ENCODE results near the gene ATOSA.

Gene ATOSA

GRCh38 chr15:52681441-52681840, 2.3 kb upstream of the ATOSA start:
- Histone ChIP-seq H3K4me3 (ENCODE audit: low read length) (no peak overlapping the region), H3K27ac (ENCODE audit: low read length) (no peak overlapping the region), H3K9me3 (ENCODE audit: insufficient read depth, low read depth, low read length) (no peaks in the 10 kb centered on the region), H3K9ac (ENCODE audit: low read depth, low read length) (no peak overlapping the region), H3K27me3 (ENCODE audit: insufficient read depth, low read length) (peaks cover 22% of the 10 kb centered on the region; the same call in 1 of the 2 replicates), H3K36me3 (ENCODE audit: insufficient read depth, low read depth, low read length) (no peaks in the 10 kb centered on the region), H3K4me1 (ENCODE audit: insufficient read depth, low read length) (peaks cover 8% of the 10 kb centered on the region; the same call in 1 of the 2 replicates)

DNA sequence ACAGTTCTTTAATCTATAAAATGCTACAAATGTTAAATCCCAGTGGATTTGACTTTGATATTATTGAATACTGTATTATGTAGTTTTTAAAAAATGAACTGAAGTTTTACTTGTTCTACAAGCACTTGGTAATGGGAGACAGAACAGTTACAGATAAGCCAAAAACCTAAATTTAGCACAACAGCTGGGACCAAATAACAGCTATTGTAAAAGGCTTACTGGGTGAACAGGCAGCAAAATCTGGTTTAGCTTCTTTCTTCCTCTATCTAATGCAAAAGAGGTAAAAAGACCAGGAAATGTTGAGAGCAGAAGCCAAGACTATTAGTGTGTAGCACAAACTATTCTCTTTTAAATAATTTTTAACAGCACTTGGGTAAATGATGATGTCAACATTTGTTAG, 1.6 kb upstream of the ATOSA start:
- no peaks in the 10 kb centered on the region for H3K9me3 ChIP-seq (ENCODE audit: insufficient read depth, low read depth, low read length)
- peaks cover 8% of the 10 kb centered on the region; the same call in 1 of the 2 replicates for H3K4me1 ChIP-seq (ENCODE audit: insufficient read depth, low read length)
- H3K4me3 ChIP-seq (ENCODE audit: low read length), result no peak overlapping the region
- H3K36me3 ChIP-seq (ENCODE audit: insufficient read depth, low read depth, low read length), result no peaks in the 10 kb centered on the region
- H3K9ac ChIP-seq (ENCODE audit: low read depth, low read length), result no peak overlapping the region
- H3K27me3 ChIP-seq (ENCODE audit: insufficient read depth, low read length), result peaks cover 22% of the 10 kb centered on the region; the same call in 1 of the 2 replicates
- no peak overlapping the region for H3K27ac ChIP-seq (ENCODE audit: low read length)

- no peak overlapping the region for H3K9ac ChIP-seq (ENCODE audit: low read depth, low read length)
- peak overlapping the region; percentile 84 for H3K4me3 ChIP-seq (ENCODE audit: low read length)
- no peaks in the 10 kb centered on the region for H3K36me3 ChIP-seq (ENCODE audit: insufficient read depth, low read depth, low read length)
- H3K27me3 ChIP-seq (ENCODE audit: insufficient read depth, low read length), result peaks cover 22% of the 10 kb centered on the region; the same call in 1 of the 2 replicates
- H3K9me3 ChIP-seq (ENCODE audit: insufficient read depth, low read depth, low read length), result no peaks in the 10 kb centered on the region
- no peak overlapping the region for H3K27ac ChIP-seq (ENCODE audit: low read length)
- H3K4me1 ChIP-seq (ENCODE audit: insufficient read depth, low read length), result peaks cover 8% of the 10 kb centered on the region; the same call in 1 of the 2 replicates
Observed at GRCh38 chr15:52680041-52680391, 828 bp upstream of the ATOSA start.

- Histone ChIP-seq H3K36me3 (ENCODE audit: insufficient read depth, low read depth, low read length) (no peaks in the 10 kb centered on the region), H3K27me3 (ENCODE audit: insufficient read depth, low read length) (peaks cover 22% of the 10 kb centered on the region; the same call in 1 of the 2 replicates), H3K27ac (ENCODE audit: low read length) (no peak overlapping the region), H3K4me3 (ENCODE audit: low read length) (peak overlapping the region; percentile 84), H3K4me1 (ENCODE audit: insufficient read depth, low read length) (peaks cover 9% of the 10 kb centered on the region; the same call in 1 of the 2 replicates), H3K9me3 (ENCODE audit: insufficient read depth, low read depth, low read length) (no peaks in the 10 kb centered on the region), H3K9ac (ENCODE audit: low read depth, low read length) (peak overlapping the region; percentile 65; the same call in 1 of the 2 replicates)
Observed at GRCh38 chr15:52678468-52679231, 538 bp downstream of the ATOSA start.

DNA sequence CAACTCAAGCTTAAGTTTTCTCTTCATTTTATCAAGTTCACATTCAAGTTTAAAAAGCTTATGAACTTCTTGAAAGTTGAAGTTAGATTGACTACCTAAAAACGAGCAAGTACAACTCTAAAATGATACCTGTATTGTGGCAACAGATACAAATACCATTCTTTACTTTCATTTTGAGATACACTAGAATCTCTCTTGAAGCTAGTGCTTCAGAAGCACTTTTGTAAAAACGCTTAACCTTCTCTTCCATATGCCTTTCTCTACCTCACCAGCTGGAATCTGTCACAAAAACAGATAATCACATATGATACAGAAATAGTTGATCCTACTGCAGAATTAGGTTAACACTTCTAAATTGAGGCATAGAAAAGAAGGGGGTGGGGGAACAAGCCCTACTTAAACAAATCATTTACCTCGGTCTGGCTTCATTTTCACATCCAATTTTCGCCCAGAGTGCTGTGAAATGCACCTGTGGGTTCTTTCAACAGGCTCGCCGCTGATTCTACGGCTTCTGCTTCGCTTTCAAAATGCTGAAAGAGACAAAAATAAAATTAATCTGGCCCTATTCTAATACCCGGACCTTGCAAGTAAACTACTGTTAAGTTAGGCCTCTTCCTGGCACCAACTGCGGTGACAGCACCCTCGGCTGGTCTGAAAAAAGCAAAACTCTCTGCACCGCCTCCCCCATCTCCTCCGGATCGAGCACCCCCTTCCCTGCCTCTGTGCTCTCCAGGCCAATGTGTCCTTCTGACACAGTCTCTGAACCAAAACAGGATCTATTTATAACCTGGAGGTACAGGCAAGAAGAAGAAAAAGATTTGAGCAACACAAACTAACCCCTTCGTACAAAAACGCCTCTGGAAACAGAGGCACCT, 1.4 kb downstream of the ATOSA start:
- H3K9ac ChIP-seq (ENCODE audit: low read depth, low read length), result peak overlapping the region; percentile 65; the same call in 1 of the 2 replicates
- H3K27me3 ChIP-seq (ENCODE audit: insufficient read depth, low read length), result peaks cover 22% of the 10 kb centered on the region; the same call in 1 of the 2 replicates
- H3K9me3 ChIP-seq (ENCODE audit: insufficient read depth, low read depth, low read length), result no peaks in the 10 kb centered on the region
- H3K4me3 ChIP-seq (ENCODE audit: low read length), result peak overlapping the region; percentile 84
- H3K36me3 ChIP-seq (ENCODE audit: insufficient read depth, low read depth, low read length), result no peaks in the 10 kb centered on the region
- H3K4me1 ChIP-seq (ENCODE audit: insufficient read depth, low read length), result peaks cover 10% of the 10 kb centered on the region; the same call in 1 of the 2 replicates
- H3K27ac ChIP-seq (ENCODE audit: low read length), result no peak overlapping the region

DNA sequence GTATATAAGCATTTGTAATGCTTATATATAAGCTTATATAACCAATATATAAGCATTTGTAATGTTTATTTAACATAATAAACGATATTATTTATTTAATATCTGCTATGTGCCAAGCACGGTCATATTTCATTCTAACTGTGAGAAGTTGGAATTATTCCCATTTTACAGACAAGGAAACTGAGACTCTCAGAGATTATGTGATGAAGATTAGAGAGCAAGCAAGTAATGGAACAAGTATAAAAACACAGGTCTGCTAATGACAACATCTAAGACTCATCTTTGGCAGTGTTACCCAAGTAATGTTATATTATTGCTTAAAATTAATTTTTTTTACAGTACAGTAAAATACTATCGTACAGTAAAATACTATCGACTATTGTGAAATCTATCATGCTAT, 4.4 kb downstream of the ATOSA start:
- Histone ChIP-seq H3K27ac (ENCODE audit: low read length) (no peak overlapping the region), H3K4me3 (ENCODE audit: low read length) (no peak overlapping the region), H3K36me3 (ENCODE audit: insufficient read depth, low read depth, low read length) (no peaks in the 10 kb centered on the region), H3K27me3 (ENCODE audit: insufficient read depth, low read length) (no peaks in the 10 kb centered on the region), H3K4me1 (ENCODE audit: insufficient read depth, low read length) (peaks cover 10% of the 10 kb centered on the region; the same call in 1 of the 2 replicates), H3K9ac (ENCODE audit: low read depth, low read length) (no peak overlapping the region), H3K9me3 (ENCODE audit: insufficient read depth, low read depth, low read length) (no peaks in the 10 kb centered on the region)

- Histone ChIP-seq H3K4me3 (ENCODE audit: low read length) (no peak overlapping the region), H3K9ac (ENCODE audit: low read depth, low read length) (no peak overlapping the region), H3K27ac (ENCODE audit: low read length) (no peak overlapping the region), H3K9me3 (ENCODE audit: insufficient read depth, low read depth, low read length) (no peaks in the 10 kb centered on the region), H3K36me3 (ENCODE audit: insufficient read depth, low read depth, low read length) (no peaks in the 10 kb centered on the region), H3K4me1 (ENCODE audit: insufficient read depth, low read length) (peaks cover 10% of the 10 kb centered on the region; the same call in 1 of the 2 replicates), H3K27me3 (ENCODE audit: insufficient read depth, low read length) (no peaks in the 10 kb centered on the region)
Observed at GRCh38 chr15:52673734-52674133, 5.5 kb downstream of the ATOSA start.

GRCh38 chr15:52673312-52673711, 5.9 kb downstream of the ATOSA start:
- no peak overlapping the region for H3K9ac ChIP-seq (ENCODE audit: low read depth, low read length)
- H3K4me1 ChIP-seq (ENCODE audit: insufficient read depth, low read length), result peaks cover 10% of the 10 kb centered on the region; the same call in 1 of the 2 replicates
- no peak overlapping the region for H3K4me3 ChIP-seq (ENCODE audit: low read length)
- H3K27me3 ChIP-seq (ENCODE audit: insufficient read depth, low read length), result no peaks in the 10 kb centered on the region
- H3K27ac ChIP-seq (ENCODE audit: low read length), result no peak overlapping the region
- H3K36me3 ChIP-seq (ENCODE audit: insufficient read depth, low read depth, low read length), result no peaks in the 10 kb centered on the region
- H3K9me3 ChIP-seq (ENCODE audit: insufficient read depth, low read depth, low read length), result no peaks in the 10 kb centered on the region

GRCh38 chr15:52672661-52673060, 6.5 kb downstream of the ATOSA start:
- no peak overlapping the region for H3K4me3 ChIP-seq (ENCODE audit: low read length)
- no peak overlapping the region for H3K27ac ChIP-seq (ENCODE audit: low read length)
- no peaks in the 10 kb centered on the region for H3K36me3 ChIP-seq (ENCODE audit: insufficient read depth, low read depth, low read length)
- H3K4me1 ChIP-seq (ENCODE audit: insufficient read depth, low read length), result peaks cover 9% of the 10 kb centered on the region; the same call in 1 of the 2 replicates
- H3K9me3 ChIP-seq (ENCODE audit: insufficient read depth, low read depth, low read length), result no peaks in the 10 kb centered on the region
- no peaks in the 10 kb centered on the region for H3K27me3 ChIP-seq (ENCODE audit: insufficient read depth, low read length)
- H3K9ac ChIP-seq (ENCODE audit: low read depth, low read length), result no peak overlapping the region

GRCh38 chr15:52670087-52670486, 9.1 kb downstream of the ATOSA start:
- Histone ChIP-seq H3K36me3 (ENCODE audit: insufficient read depth, low read depth, low read length) (no peaks in the 10 kb centered on the region), H3K9me3 (ENCODE audit: insufficient read depth, low read depth, low read length) (no peaks in the 10 kb centered on the region), H3K4me3 (ENCODE audit: low read length) (no peak overlapping the region), H3K27me3 (ENCODE audit: insufficient read depth, low read length) (no peaks in the 10 kb centered on the region), H3K4me1 (ENCODE audit: insufficient read depth, low read length) (0 out of 2 replicates have a peak, but pooled peaks cover 3% of the 10 kb centered on the region), H3K27ac (ENCODE audit: low read length) (no peak overlapping the region), H3K9ac (ENCODE audit: low read depth, low read length) (no peak overlapping the region)

DNA sequence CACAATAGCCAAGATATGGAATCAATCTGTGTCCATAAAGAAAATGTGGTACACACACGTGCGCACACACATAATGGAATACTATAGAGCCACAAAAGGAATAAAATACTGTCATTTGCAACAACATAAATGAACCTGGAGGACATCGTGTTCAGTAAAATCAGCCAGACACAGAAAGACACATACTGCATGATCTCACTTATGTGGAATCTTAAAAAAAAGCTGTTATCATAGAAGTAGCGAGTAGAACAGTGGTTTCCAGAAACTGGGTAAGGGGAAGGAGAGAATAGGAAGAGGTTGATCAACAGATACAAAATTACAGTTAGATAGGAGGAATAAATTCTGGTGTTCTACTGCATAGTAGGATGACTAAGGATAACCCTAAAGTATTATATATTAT, 11.1 kb downstream of the ATOSA start:
- Histone ChIP-seq H3K36me3 (ENCODE audit: insufficient read depth, low read depth, low read length) (no peaks in the 10 kb centered on the region), H3K27ac (ENCODE audit: low read length) (no peak overlapping the region), H3K27me3 (ENCODE audit: insufficient read depth, low read length) (no peaks in the 10 kb centered on the region), H3K4me1 (ENCODE audit: insufficient read depth, low read length) (no peaks in the 10 kb centered on the region), H3K9ac (ENCODE audit: low read depth, low read length) (no peak overlapping the region), H3K4me3 (ENCODE audit: low read length) (no peak overlapping the region), H3K9me3 (ENCODE audit: insufficient read depth, low read depth, low read length) (no peaks in the 10 kb centered on the region)
